Neural cell (in vitro differentiated cells): ENCODE results near the gene SHD. TPM values are rescaled to one million over a fixed set of nuclear protein-coding genes. Genes with fewer than 3 reads are reported as not detected.

ENCODE experiments used
- H2AFZ ChIP-seq: fragments of 200-600, 300-800 bp; sonication (generic), shearing (Covaris generic); 2 replicates; pipeline ENCODE4 v1.6.0; 2014; ENCODE audit warnings: low read depth, mild to moderate bottlenecking, antibody characterized with exemption, low read length, moderate library complexity
- H3F3A ChIP-seq: fragments of 200-600 bp; shearing (Covaris generic); 2 replicates; pipeline ENCODE4 v1.6.1; 2016; ENCODE audit warnings: mild to moderate bottlenecking, moderate library complexity, mixed read lengths, antibody characterized with exemption, low read length; ENCODE audit not compliant: insufficient read depth, poor library complexity, severe bottlenecking
- H3K27ac ChIP-seq: fragments of 200-600, 300-800 bp; sonication (generic), shearing (Covaris generic); 2 replicates; pipeline ENCODE4 v1.5.1; 2014; ENCODE audit warnings: mild to moderate bottlenecking, low read length, moderate library complexity
- H3K27me3 ChIP-seq: fragments of 300-800, 200-600 bp; sonication (generic), shearing (Covaris generic); 2 replicates; pipeline ENCODE4 v1.6.0; 2014; ENCODE audit warnings: mild to moderate bottlenecking, low read depth, low read length, moderate library complexity; ENCODE audit not compliant: insufficient read depth
- H3K36me3 ChIP-seq: fragments of 300-800, 200-600 bp; sonication (generic), shearing (Covaris generic); 2 replicates; pipeline ENCODE4 v1.5.1; 2014; ENCODE audit warnings: mild to moderate bottlenecking, antibody characterized with exemption, low read length, moderate library complexity; ENCODE audit not compliant: insufficient read depth
- H3K4me2 ChIP-seq: fragments of 300-800, 200-600 bp; sonication (generic), shearing (Covaris generic); 2 replicates; pipeline ENCODE4 v1.6.0; 2014; ENCODE audit warnings: mild to moderate bottlenecking, low read length
- H3K4me3 ChIP-seq: fragments of 300-800, 200-600 bp; sonication (generic), shearing (Covaris generic); 2 replicates; pipeline ENCODE4 v1.5.1; 2014; ENCODE audit warnings: mild to moderate bottlenecking, low read length, moderate library complexity
- H3K79me2 ChIP-seq: fragments of 200-600 bp; shearing (Covaris generic); replicated peaks from 2 replicates; pipeline ENCODE4 v1.6.0; 2014; ENCODE audit warnings: mild to moderate bottlenecking, low read length, moderate library complexity; ENCODE audit not compliant: insufficient read depth
- H3K9ac ChIP-seq: fragments of 300-800, 200-600 bp; sonication (generic), shearing (Covaris generic); 2 replicates; pipeline ENCODE4 v1.6.1; 2016; ENCODE audit warnings: mild to moderate bottlenecking, low read length, mixed read lengths
- H3K9me2 ChIP-seq: fragments of 200-600 bp; shearing (Covaris generic); 2 replicates; pipeline ENCODE4 v1.6.1; 2016; ENCODE audit warnings: mild to moderate bottlenecking, low read length, mixed read lengths; ENCODE audit not compliant: insufficient read depth
- H3K9me3 ChIP-seq: fragments of 200-600, 300-800 bp; sonication (generic), shearing (Covaris generic); 2 replicates; pipeline ENCODE4 v1.6.1; 2016; ENCODE audit warnings: mild to moderate bottlenecking, mixed run types, low read length, moderate library complexity, mixed read lengths
- H4K20me1 ChIP-seq: fragments of 200-600 bp; shearing (Covaris generic); 2 replicates; pipeline ENCODE4 v1.6.1; 2016; ENCODE audit warnings: mild to moderate bottlenecking, mixed run types; ENCODE audit not compliant: insufficient read depth
- EP300 ChIP-seq: fragments of 450-650 bp; conservative IDR thresholded peaks from 2 replicates; pipeline ENCODE4 v1.6.1; 2014; ENCODE audit warnings: antibody characterized with exemption, mild to moderate bottlenecking, moderate library complexity; ENCODE audit not compliant: poor library complexity, severe bottlenecking
- EZH2 ChIP-seq: fragments of 200-600, 300-800 bp; shearing (Covaris generic), sonication (generic); IDR thresholded peaks from 2 replicates; pipeline ENCODE4 v1.6.1; 2014; ENCODE audit warnings: antibody characterized with exemption, low read length, borderline replicate concordance, mild to moderate bottlenecking; ENCODE audit not compliant: insufficient read depth, poor library complexity, severe bottlenecking
- MXI1 ChIP-seq: fragments of 450-650 bp; conservative IDR thresholded peaks from 2 replicates; pipeline ENCODE4 v1.6.1; 2014; ENCODE audit warnings: antibody characterized with exemption, mild to moderate bottlenecking; ENCODE audit not compliant: poor library complexity, severe bottlenecking
- POLR2AphosphoS5 ChIP-seq: IDR thresholded peaks from 2 replicates; pipeline ENCODE4 v1.6.1; 2012
- RAD21 ChIP-seq: fragments of 450-650 bp; conservative IDR thresholded peaks from 2 replicates; pipeline ENCODE4 v1.6.1; 2014; ENCODE audit warnings: antibody characterized with exemption, mild to moderate bottlenecking, moderate library complexity
- SMC3 ChIP-seq: fragments of 450-650 bp; conservative IDR thresholded peaks from 2 replicates; pipeline ENCODE4 v1.6.1; 2014; ENCODE audit warnings: antibody characterized with exemption, mild to moderate bottlenecking, moderate library complexity; ENCODE audit not compliant: poor library complexity
- TAF1 ChIP-seq: IDR thresholded peaks from 2 replicates; pipeline ENCODE4 v1.6.1; 2012; ENCODE audit warnings: low read depth
- polyA plus RNA-seq: library from polyadenylated mRNA; depleted of rRNA; stranded (reverse); fragments of >200 nt; gene quantifications from 2 replicates; pipeline ENCODE4 v1.2.3, GENCODE V29; 2014
- TF ChIP-seq, protein P1 (sequence below): fragments of 450-650 bp; IDR thresholded peaks from 2 replicates; pipeline ENCODE4 v1.5.1; 2014; ENCODE audit warnings: antibody characterized with exemption, mild to moderate bottlenecking, moderate library complexity; ENCODE audit not compliant: poor library complexity, severe bottlenecking
- TF ChIP-seq, protein P2 (sequence below): IDR thresholded peaks from 2 replicates; pipeline ENCODE4 v1.6.1; 2012; ENCODE audit warnings: borderline replicate concordance

The SHD gene
- polyA plus RNA-seq, 1 donor from 2014 or later = 188 TPM

DNA sequence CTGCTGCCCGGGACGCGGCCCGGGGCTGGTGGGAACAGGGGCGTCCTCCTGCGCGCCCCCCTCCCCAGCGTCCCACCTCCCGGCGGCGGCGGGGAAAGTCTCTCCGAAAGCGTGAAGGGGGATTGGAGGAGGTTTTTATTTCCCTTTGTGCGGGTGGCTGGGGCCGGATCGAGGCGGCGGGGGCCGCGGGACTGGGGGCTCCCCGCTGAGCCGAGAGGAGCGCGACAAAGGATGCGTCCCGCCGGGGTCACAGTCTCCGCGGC lies 132 bp downstream of the SHD start:
- H3F3A ChIP-seq = no peaks in the 10 kb centered on the region
- H3K9me3 ChIP-seq = no peaks in the 10 kb centered on the region
- TF ChIP-seq POLR2AphosphoS5 (peak; percentile 45), EP300 (no peak), SMC3 (no peak)
- H3K27me3 ChIP-seq = no peaks in the 10 kb centered on the region
- no peak overlapping the region for H3K4me2 ChIP-seq
- no peak overlapping the region for H2AFZ ChIP-seq
- peak overlapping the region; percentile 89 for H3K4me3 ChIP-seq
- H3K9ac ChIP-seq = peak overlapping the region; percentile 92
- H3K79me2 ChIP-seq = peaks cover 9% of the 10 kb centered on the region
- no peaks in the 10 kb centered on the region for H4K20me1 ChIP-seq
- H3K9me2 ChIP-seq = no peaks in the 10 kb centered on the region
- no peaks in the 10 kb centered on the region for H3K36me3 ChIP-seq
- H3K27ac ChIP-seq = peak overlapping the region; percentile 86

DNA sequence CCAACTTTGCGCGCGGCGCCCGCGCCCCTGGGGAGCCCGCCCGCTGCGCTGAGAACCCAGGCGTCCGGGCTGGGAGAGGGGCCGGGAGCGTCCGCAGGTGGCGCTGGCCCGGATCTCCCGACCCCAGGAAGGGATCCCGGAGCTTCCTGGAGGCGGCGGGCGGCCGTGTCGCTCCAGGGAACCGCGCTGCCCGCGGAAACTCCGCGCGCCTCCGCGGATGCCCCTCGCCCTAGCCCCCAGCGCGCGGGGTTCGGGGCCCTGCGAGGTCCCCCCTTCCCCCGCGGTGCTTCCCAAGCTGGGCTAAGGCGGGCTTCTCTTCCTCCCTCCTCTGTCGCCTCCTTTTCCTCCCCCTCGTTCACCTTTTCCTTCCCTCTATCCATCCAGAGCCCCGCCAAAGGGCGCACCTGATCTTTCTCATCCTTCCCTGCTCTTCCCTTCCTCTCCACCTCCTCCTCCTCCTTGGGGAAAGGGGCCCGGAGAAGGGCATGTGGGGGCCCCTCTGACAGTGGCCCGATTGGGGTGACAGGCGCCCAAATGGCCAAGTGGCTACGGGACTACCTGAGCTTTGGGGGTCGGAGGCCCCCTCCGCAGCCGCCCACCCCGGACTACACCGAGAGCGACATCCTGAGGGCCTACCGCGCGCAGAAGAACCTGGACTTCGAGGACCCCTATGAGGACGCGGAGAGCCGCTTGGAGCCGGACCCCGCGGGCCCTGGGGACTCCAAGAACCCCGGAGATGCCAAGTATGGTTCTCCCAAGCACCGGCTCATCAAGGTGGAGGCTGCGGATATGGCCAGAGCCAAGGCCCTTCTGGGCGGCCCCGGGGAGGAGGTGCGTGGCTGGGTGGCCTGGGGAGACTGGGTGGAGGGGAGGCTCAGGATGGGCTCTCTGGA lies 710 bp downstream of the SHD start:
- H2AFZ ChIP-seq = peak overlapping the region; percentile 5
- peak overlapping the region; percentile 97 for H3K4me2 ChIP-seq
- H4K20me1 ChIP-seq = no peaks in the 10 kb centered on the region
- H3K9me2 ChIP-seq = no peaks in the 10 kb centered on the region
- H3K27ac ChIP-seq = peak overlapping the region; percentile 86
- TF ChIP-seq EZH2 (no peak), POLR2AphosphoS5 (no peak), TAF1 (no peak), SMC3 (peak; percentile 33), MXI1 (peak; percentile 48), RAD21 (no peak), EP300 (peak; percentile 21)
- TF ChIP-seq, protein P1, sequence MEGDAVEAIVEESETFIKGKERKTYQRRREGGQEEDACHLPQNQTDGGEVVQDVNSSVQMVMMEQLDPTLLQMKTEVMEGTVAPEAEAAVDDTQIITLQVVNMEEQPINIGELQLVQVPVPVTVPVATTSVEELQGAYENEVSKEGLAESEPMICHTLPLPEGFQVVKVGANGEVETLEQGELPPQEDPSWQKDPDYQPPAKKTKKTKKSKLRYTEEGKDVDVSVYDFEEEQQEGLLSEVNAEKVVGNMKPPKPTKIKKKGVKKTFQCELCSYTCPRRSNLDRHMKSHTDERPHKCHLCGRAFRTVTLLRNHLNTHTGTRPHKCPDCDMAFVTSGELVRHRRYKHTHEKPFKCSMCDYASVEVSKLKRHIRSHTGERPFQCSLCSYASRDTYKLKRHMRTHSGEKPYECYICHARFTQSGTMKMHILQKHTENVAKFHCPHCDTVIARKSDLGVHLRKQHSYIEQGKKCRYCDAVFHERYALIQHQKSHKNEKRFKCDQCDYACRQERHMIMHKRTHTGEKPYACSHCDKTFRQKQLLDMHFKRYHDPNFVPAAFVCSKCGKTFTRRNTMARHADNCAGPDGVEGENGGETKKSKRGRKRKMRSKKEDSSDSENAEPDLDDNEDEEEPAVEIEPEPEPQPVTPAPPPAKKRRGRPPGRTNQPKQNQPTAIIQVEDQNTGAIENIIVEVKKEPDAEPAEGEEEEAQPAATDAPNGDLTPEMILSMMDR = peak; percentile 31
- TF ChIP-seq, protein P2, sequence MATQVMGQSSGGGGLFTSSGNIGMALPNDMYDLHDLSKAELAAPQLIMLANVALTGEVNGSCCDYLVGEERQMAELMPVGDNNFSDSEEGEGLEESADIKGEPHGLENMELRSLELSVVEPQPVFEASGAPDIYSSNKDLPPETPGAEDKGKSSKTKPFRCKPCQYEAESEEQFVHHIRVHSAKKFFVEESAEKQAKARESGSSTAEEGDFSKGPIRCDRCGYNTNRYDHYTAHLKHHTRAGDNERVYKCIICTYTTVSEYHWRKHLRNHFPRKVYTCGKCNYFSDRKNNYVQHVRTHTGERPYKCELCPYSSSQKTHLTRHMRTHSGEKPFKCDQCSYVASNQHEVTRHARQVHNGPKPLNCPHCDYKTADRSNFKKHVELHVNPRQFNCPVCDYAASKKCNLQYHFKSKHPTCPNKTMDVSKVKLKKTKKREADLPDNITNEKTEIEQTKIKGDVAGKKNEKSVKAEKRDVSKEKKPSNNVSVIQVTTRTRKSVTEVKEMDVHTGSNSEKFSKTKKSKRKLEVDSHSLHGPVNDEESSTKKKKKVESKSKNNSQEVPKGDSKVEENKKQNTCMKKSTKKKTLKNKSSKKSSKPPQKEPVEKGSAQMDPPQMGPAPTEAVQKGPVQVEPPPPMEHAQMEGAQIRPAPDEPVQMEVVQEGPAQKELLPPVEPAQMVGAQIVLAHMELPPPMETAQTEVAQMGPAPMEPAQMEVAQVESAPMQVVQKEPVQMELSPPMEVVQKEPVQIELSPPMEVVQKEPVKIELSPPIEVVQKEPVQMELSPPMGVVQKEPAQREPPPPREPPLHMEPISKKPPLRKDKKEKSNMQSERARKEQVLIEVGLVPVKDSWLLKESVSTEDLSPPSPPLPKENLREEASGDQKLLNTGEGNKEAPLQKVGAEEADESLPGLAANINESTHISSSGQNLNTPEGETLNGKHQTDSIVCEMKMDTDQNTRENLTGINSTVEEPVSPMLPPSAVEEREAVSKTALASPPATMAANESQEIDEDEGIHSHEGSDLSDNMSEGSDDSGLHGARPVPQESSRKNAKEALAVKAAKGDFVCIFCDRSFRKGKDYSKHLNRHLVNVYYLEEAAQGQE = no peak
- H3K9ac ChIP-seq = peak overlapping the region; percentile 92
- no peaks in the 10 kb centered on the region for H3F3A ChIP-seq
- peaks cover 9% of the 10 kb centered on the region for H3K79me2 ChIP-seq
- H3K27me3 ChIP-seq = no peaks in the 10 kb centered on the region
- peak overlapping the region; percentile 89 for H3K4me3 ChIP-seq
- H3K36me3 ChIP-seq = no peaks in the 10 kb centered on the region
- no peaks in the 10 kb centered on the region for H3K9me3 ChIP-seq
